Measurements from ENCODE around the gene ACTA2.

The ACTA2 gene

GRCh38 chr10:88952647-88953111, at the start of gene ACTA2:
TSS of gene ACTA2 (minus strand) at chr10:88952773. CDS start at chr10:88948930, 3,843 bp downstream.
- no peak for DNase-seq

- no peak for DNase-seq
Measured at GRCh38 chr10:89001729-89002072, 49.1 kb upstream of the ACTA2 start.

DNA sequence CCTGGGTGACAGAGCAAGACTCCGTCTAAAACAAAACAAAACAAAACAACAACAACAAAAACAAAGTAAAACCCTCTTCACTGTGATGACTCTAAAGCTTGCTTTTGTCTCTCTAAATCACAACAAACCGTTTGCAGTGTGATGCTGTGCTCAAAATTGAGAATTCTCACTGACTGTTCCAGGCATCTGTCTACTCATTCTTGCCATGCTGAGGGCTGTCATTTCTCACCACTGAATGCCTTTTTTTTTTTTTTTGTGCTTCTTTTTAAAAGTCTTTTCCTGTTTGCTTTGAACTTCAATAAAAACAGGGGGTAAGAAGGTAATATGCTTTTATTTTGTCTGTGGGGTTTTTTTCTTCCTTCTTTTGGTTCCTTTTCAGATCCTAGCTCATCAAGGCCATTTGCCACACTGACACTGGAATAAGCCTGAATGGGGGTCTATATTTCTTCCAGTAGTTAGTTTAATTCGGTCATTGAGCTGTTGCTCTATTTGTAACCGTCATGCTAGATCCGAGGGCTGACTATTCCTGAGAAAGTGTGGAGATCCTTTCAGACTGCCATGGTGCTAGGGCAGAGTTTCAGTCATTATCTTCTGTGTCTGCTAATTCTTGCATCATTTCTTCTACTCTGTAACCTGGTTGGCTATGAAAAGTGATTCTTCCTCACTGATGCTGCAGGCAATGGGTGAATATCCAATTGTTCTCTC, 48.6 kb upstream of the ACTA2 start:
- DNase-seq, result no peak

- peak in 2 of 3 donors; percentile 44 to 50 for DNase-seq
Measured at GRCh38 chr10:88999625-89000024, 47.1 kb upstream of the ACTA2 start.

DNA sequence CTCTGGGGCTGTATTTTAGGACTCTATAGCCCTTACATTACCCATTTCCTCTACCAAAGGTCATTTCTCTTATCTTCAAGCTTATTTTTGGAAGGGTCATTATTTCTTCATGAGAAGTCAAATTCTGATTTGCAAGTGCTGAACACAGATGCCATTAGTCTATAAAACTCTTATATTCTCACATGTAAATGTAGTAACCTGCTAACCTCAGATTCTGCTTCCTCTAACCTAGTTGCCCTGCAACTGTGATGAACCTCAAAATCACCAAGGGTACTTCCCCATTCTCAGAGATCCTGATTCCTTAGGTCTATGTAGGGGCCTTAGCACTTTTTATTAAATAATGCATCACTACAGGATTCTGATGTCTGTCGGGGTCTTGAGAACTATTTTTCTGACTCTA, 44.4 kb upstream of the ACTA2 start:
- DNase-seq, result peak; percentile 46 to 60 (median 51)

- no peak for DNase-seq
Measured at GRCh38 chr10:88995156-88995876, 42.7 kb upstream of the ACTA2 start.

DNA sequence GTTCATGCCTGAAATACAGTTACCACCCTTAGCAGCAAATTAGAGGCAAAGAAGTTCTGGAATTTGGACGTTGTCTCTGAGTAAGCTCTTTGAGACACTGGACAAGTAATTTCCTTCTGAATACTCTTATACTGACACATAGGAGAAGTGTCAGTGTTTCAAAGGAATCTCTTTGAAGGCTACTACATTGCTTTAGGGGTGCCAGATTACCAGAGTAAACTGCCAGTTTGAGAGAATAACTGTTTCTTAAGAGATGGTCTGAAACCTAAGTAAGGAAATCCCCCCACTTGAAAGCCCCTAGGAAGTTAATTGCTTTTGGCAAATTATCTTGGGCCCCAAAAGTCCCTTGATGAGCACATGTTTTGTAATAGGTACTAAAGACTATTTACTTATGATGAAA, 41.4 kb upstream of the ACTA2 start:
- peak; percentile 62 to 81 (median 71) for DNase-seq

DNA sequence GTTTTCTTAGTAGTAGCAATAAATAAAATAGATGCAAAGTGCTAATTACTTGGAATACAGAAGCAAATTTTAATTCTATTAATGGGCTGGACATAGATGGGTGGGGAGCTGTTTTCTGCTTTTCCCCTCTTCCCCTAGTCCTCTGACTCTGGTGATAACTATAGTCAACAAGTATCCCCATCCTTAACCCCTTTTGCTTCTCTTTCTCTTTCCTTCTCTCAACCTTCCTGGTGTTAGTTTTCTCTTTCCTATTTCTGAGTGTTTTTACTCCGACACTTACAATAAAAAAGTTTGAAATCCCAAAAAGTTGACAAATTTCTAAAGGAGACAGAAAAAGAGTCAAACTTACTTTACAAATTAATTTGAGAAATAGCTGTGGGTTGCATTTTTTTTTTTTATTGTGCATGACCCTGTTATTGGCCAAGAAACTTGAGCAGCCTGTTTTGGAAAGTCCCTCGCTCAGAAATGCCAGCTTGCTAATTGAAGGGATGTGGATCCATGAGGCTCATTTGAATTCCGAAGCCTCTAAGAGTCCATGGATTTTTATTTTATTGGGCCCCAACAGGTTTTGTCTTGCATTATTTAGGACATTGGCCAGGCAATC, 40.5 kb upstream of the ACTA2 start:
- peak; percentile 44 to 66 (median 53) for DNase-seq

GRCh38 chr10:88991899-88992320, 39.3 kb upstream of the ACTA2 start:
- peak; percentile 59 to 70 (median 69) for DNase-seq

- peak; percentile 86 to 93 (median 90) for DNase-seq
Measured at GRCh38 chr10:88991161-88991898, 38.8 kb upstream of the ACTA2 start.

DNA sequence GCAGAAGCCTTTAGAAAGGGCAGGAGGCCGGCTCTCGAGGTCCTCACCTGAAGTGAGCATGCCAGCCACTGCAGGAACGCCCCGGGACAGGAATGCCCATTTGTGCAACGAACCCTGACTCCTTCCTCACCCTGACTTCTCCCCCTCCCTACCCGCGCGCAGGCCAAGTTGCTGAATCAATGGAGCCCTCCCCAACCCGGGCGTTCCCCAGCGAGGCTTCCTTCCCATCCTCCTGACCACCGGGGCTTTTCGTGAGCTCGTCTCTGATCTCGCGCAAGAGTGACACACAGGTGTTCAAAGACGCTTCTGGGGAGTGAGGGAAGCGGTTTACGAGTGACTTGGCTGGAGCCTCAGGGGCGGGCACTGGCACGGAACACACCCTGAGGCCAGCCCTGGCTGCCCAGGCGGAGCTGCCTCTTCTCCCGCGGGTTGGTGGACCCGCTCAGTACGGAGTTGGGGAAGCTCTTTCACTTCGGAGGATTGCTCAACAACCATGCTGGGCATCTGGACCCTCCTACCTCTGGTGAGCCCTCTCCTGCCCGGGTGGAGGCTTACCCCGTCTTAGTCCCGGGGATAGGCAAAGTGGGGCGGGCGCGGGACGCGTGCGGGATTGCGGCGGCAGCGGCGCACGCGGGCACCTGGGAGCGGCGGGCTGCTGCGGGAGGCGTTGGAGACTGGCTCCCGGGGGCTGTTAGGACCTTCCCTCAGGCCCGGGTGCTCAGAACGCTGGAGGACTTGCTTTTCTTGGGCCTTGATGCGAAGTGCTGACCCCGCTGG, 38.0 kb upstream of the ACTA2 start, which contains the start of gene FAS:
Gene FAS, plus strand, starts transcription at position 415 of the 777 bp plus-strand sequence. Its CDS starts 79 bp downstream, at position 494.
- peak; percentile 88 to 94 (median 91) for DNase-seq

GRCh38 chr10:88989824-88990383, 37.3 kb upstream of the ACTA2 start:
- peak; percentile 72 to 90 (median 81) for DNase-seq

GRCh38 chr10:88989423-88989822, 36.9 kb upstream of the ACTA2 start:
- no peak for DNase-seq

DNA sequence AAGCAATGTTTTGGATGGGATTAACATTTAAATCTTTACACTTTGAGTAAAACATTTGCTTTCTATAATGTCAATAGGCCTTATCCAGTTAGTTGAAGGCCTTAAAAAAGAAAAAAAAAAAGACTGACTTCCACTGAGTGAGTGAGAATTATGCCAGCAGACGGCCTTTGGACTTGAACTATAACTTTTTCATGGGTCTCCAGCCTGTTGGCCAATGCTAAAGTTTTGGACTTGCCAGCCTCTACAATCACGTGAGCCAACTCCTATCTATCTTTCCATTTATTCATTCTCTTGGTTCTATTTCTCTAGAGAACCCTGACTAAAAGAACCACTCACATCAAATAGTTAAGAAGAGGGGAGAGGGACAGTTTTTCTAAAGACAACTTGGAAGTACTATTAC, 35.3 kb upstream of the ACTA2 start:
- no peak for DNase-seq

- DNase-seq, result no peak
Measured at GRCh38 chr10:88987243-88987725, 34.7 kb upstream of the ACTA2 start.

DNA sequence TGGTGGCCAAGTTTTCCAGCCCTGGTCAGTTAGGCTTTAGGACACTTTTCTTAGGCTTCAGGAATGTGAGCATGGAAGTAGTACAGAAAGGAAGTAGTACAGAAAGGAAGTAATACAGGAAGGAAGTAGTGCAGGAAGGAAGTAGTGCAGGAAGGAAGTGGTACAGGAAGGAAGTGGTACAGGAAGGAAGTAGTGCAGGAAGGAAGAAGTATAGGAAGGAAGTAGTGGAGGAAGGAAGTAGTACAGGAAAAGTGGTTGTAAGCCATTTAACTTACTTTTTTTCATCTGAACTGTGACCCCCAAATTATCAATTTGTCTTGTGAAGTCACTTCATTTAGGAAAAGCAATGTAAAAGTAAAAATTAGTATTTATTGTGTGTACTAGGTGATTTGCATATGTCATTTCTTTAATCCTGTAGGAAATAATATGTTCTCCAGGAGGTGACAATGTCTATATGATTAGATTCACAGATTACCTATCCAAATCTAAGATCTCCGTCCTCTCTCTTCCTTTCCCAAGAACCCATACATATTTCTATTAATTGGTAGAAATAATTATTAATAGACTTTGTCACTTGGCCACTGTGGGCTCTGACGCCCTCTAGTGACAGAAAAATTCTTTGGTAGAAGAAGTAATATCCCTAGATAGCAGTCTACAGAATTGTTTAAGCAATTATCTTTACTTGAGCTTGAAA, 34.1 kb upstream of the ACTA2 start:
- peak; percentile 80 to 85 (median 83) for DNase-seq

DNA sequence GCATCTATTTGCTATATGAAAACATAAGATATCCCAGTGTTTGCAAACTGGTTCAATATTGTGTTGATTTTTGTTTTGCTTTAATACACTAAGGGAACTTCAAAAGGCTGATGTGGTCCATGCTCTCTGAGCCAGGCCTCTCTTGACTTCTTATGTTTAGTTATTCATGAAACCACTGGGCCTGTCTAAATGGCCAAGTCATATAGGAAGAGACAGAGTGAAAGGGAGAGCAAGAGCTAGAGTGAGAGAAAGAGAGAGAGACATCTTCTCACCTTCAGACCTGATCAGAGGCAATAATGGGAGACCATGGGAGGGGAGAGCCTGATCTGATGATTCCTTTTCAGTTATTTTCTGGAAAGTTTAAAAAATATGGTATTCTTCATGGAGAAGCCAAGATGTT, 32.0 kb upstream of the ACTA2 start:
- no peak for DNase-seq

- no peak for DNase-seq
Measured at GRCh38 chr10:88983939-88984338, 31.4 kb upstream of the ACTA2 start.

GRCh38 chr10:88983206-88983605, 30.6 kb upstream of the ACTA2 start:
- DNase-seq, result no peak

- DNase-seq, result no peak
Measured at GRCh38 chr10:88982366-88982765, 29.8 kb upstream of the ACTA2 start.

GRCh38 chr10:88981435-88981834, 28.9 kb upstream of the ACTA2 start:
- DNase-seq, result no peak

Measured in suppressor macrophage treated with lipopolysaccharide for 1 hour (primary cell).